ENCODE results near the gene SLC22A1. TPM values are rescaled to one million over a fixed set of nuclear protein-coding genes. Genes with fewer than 3 reads are reported as not detected.
"Not testable (repeated sequence)": the region's sequence is repeated elsewhere in the genome, so short reads cannot be mapped to it uniquely, and the experiment has no call there.

Gene SLC22A1
- total RNA-seq, 4 donors from 2014 or later = 0.35 to 0.67 (median 0.58) TPM; not detected in 1

GRCh38 chr6:160088069-160088783 lies 33.4 kb upstream of the SLC22A1 start:
- ATAC-seq = peak; percentile 85
- H3K36me3 ChIP-seq = peaks cover 0 to 97% of the 10 kb centered on the region in 2 donors
- H3K27me3 ChIP-seq = no peaks in the 10 kb centered on the region
- peaks cover 0 to 15% (median 0%) of the 10 kb centered on the region in 3 donors for H3K4me1 ChIP-seq
- 53% methylated on average over 4 to 10 of the region's 13 CpGs for whole genome bisulfite sequencing, 2 donors (ENCODE audit: low coverage in 1 of 2)
- TF ChIP-seq EP300 (IDR thresholded peaks at IDR 0.05) = no peak
- TF ChIP-seq POLR2AphosphoS5 (IDR thresholded peaks at IDR 0.05) = peak; percentile 47
- peak in 3 of 4 experiments; percentile 73 to 75 (median 75) for TF ChIP-seq CTCF (IDR thresholded peaks at IDR 0.05)
- TF ChIP-seq POLR2A (IDR thresholded peaks at IDR 0.05) = no peak
- peak overlapping the region in 1 of 4 donors; percentile 52 for H3K27ac ChIP-seq
- H3K9me3 ChIP-seq = no peaks in the 10 kb centered on the region
- no peak overlapping the region for H3K4me3 ChIP-seq

GRCh38 chr6:160088784-160089533 lies 32.7 kb upstream of the SLC22A1 start:
- Histone ChIP-seq H3K9me3 (no peaks in the 10 kb centered on the region), H3K36me3 (peaks cover 0 to 97% of the 10 kb centered on the region in 2 donors), H3K4me3 (no peak overlapping the region), H3K27ac (peak overlapping the region in 3 of 4 donors; percentile 22 to 60 (median 52)), H3K27me3 (no peaks in the 10 kb centered on the region), H3K4me1 (peaks cover 0 to 15% (median 0%) of the 10 kb centered on the region in 3 donors)
- peak; percentile 3 for ATAC-seq
- TF ChIP-seq POLR2A (IDR thresholded peaks at IDR 0.05) = no peak
- no peak for TF ChIP-seq CTCF (IDR thresholded peaks at IDR 0.05)
- TF ChIP-seq EP300 (IDR thresholded peaks at IDR 0.05) = no peak
- WGBS, 2 donors (ENCODE audit: low coverage in 1 of 2) = 67 to 77% methylated on average over 5 to 15 of the region's 21 CpGs

- WGBS, 2 donors (ENCODE audit: low coverage in 1 of 2) = 96% methylated on average over 4 of the region's 7 CpGs; no CpG with 5 or more reads in 1 of the 2 donors
- peaks cover 0 to 15% (median 0%) of the 10 kb centered on the region in 3 donors for H3K4me1 ChIP-seq
- peak overlapping the region in 3 of 4 donors; percentile 22 to 60 (median 52) for H3K27ac ChIP-seq
- no peak for ATAC-seq
- no peak for TF ChIP-seq EP300 (IDR thresholded peaks at IDR 0.05)
- no peak for TF ChIP-seq CTCF (IDR thresholded peaks at IDR 0.05)
- TF ChIP-seq POLR2A (IDR thresholded peaks at IDR 0.05) = no peak
- TF ChIP-seq POLR2AphosphoS5 (IDR thresholded peaks at IDR 0.05) = no peak
- H3K4me3 ChIP-seq = no peak overlapping the region
- peaks cover 0 to 97% of the 10 kb centered on the region in 2 donors for H3K36me3 ChIP-seq
- no peaks in the 10 kb centered on the region for H3K9me3 ChIP-seq
- no peaks in the 10 kb centered on the region for H3K27me3 ChIP-seq
These were observed 32.1 kb upstream of the SLC22A1 start for GRCh38 chr6:160089534-160089897.

GRCh38 chr6:160090442-160091239 lies 31.0 kb upstream of the SLC22A1 start:
- not testable (repeated sequence) for ATAC-seq

GRCh38 chr6:160092176-160092575 lies 29.4 kb upstream of the SLC22A1 start:
- ATAC-seq, H3K27me3 ChIP-seq, H3K9me3 ChIP-seq, H3K27ac ChIP-seq, H3K4me3 ChIP-seq: not testable (repeated sequence)
- H3K36me3 ChIP-seq = peaks cover 0 to 97% of the 10 kb centered on the region in 2 donors
- 93 to 100% methylated on average over 2 to 5 of the region's 6 CpGs for WGBS, 2 donors (ENCODE audit: low coverage in 1 of 2)
- H3K4me1 ChIP-seq = peaks cover 0 to 15% (median 0%) of the 10 kb centered on the region in 3 donors

More at GRCh38 chr6:160090442-160091239, 31.0 kb upstream of the SLC22A1 start:
- not testable (repeated sequence) for H3K9me3 ChIP-seq, H3K4me3 ChIP-seq, H3K27me3 ChIP-seq, H3K27ac ChIP-seq
- Histone ChIP-seq H3K36me3 (peaks cover 0 to 97% of the 10 kb centered on the region in 2 donors), H3K4me1 (peaks cover 0 to 15% (median 0%) of the 10 kb centered on the region in 3 donors)
- 74 to 85% methylated on average over 4 to 9 of the region's 32 CpGs for WGBS, 2 donors (ENCODE audit: low coverage in 1 of 2)

Measured in gastroesophageal sphincter (tissue), 4 donors.